Gastroesophageal sphincter (tissue), 4 donors: ENCODE results near the gene BIRC6. TPM values are rescaled to one million over a fixed set of nuclear protein-coding genes. Genes with fewer than 3 reads are reported as not detected.
"Not testable (repeated sequence)": the region's sequence is repeated elsewhere in the genome, so short reads cannot be mapped to it uniquely, and the experiment has no call there.

Source experiments
- ATAC-seq: fragments of 150-250 bp; one replicate; pipeline ENCODE4 v1.9.1; 2016; ENCODE audit warnings: mild to moderate bottlenecking, moderate library complexity
- H3K27ac ChIP-seq, 4 donors: fragments of 200-600 bp; sonication (generic) in 3 of 4; 1 replicate in 3 of 4; 2 replicates in 1 of 4; pipeline ENCODE4 v1.5.1; 2016 to 2019
- H3K27me3 ChIP-seq: fragments of 200-600 bp; sonication (generic); one replicate; pipeline ENCODE4 v1.5.1; 2019
- H3K36me3 ChIP-seq, 2 donors: fragments of 200-600 bp; sonication (generic); one replicate each; pipeline ENCODE4 v1.5.1; 2019; ENCODE audit warnings: control low read depth in 1 of 2
- H3K4me1 ChIP-seq, 3 donors: fragments of 200-600 bp; sonication (generic); 1 replicate in 2 of 3; 2 replicates in 1 of 3; pipeline ENCODE4 v1.5.1; 2016 to 2019; ENCODE audit warnings: control low read depth in 2 of 3
- H3K4me3 ChIP-seq, 2 donors: fragments of 200-600 bp; sonication (generic); one replicate each; pipeline ENCODE4 v1.5.1; 2019; ENCODE audit warnings: mild to moderate bottlenecking in 1 of 2, moderate library complexity in 1 of 2
- H3K9me3 ChIP-seq, 3 donors: fragments of 200-600 bp; sonication (generic); one replicate each; pipeline ENCODE4 v1.5.1; 2017 to 2019; ENCODE audit warnings: control low read depth in 2 of 3
- EP300 ChIP-seq: sonication (generic); formaldehyde crosslinking; IDR thresholded peaks from one replicate; pipeline ENCODE4 v1.6.1; 2017; ENCODE audit warnings: antibody characterized with exemption, mild to moderate bottlenecking
- POLR2A ChIP-seq, 2 donors: fragments of 450-650 bp; IDR thresholded peaks; one replicate each; pipeline ENCODE4 v1.6.1; 2017; ENCODE audit warnings: antibody characterized with exemption in 2 of 2, mild to moderate bottlenecking in 2 of 2, moderate library complexity in 1 of 2
- POLR2AphosphoS5 ChIP-seq: sonication (generic); formaldehyde crosslinking; IDR thresholded peaks from one replicate; pipeline ENCODE4 v1.6.1; 2017; ENCODE audit warnings: antibody characterized with exemption
- WGBS, 2 donors: methylation state at CpG; one replicate each; pipeline ENCODE4 v1.1.5; 2018; ENCODE audit warnings: low coverage in 1 of 2; 5-methylcytosine and 5-hydroxymethylcytosine counted together
- total RNA-seq, 4 donors: library from RNA; depleted of rRNA; stranded (reverse); fragments of >200 nt; gene quantifications; one replicate each; pipeline ENCODE4 v1.1.0, GENCODE V29; 2016
- TF ChIP-seq, protein P1 (sequence below), 4 experiments: fragments of 200-600 bp in 2 of 4; fragments of 450-650 bp in 2 of 4; sonication (generic) in 1 of 4; IDR thresholded peaks; one replicate each; pipeline ENCODE4 v1.5.1; 2017 to 2019; ENCODE audit warnings: antibody characterized with exemption in 4 of 4, mild to moderate bottlenecking in 2 of 4, moderate library complexity in 2 of 4

Gene BIRC6
- total RNA-seq, 4 donors from 2014 or later, result 69.5 to 168 (median 92.7) TPM

DNA sequence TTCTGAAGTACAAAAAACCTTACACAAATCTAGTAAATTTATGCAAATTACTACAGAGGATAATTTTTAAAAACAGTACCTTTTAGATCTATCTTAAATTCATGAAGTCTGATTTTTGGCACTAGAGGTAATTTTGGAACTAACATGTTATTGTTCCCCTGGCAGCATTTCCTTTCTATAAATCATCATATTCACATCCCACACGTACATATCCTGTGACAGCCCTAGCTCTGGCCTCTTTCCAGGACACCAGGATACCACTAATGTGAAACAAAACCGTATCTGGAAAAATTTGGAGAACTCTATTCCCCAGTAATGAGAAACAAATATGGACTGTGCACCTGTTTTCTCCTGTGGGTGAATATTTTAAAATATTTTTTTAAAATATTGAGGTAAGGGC, 14.0 kb upstream of the BIRC6 start:
- no peak for ATAC-seq
- TF ChIP-seq EP300, result no peak
- TF ChIP-seq, protein P1, sequence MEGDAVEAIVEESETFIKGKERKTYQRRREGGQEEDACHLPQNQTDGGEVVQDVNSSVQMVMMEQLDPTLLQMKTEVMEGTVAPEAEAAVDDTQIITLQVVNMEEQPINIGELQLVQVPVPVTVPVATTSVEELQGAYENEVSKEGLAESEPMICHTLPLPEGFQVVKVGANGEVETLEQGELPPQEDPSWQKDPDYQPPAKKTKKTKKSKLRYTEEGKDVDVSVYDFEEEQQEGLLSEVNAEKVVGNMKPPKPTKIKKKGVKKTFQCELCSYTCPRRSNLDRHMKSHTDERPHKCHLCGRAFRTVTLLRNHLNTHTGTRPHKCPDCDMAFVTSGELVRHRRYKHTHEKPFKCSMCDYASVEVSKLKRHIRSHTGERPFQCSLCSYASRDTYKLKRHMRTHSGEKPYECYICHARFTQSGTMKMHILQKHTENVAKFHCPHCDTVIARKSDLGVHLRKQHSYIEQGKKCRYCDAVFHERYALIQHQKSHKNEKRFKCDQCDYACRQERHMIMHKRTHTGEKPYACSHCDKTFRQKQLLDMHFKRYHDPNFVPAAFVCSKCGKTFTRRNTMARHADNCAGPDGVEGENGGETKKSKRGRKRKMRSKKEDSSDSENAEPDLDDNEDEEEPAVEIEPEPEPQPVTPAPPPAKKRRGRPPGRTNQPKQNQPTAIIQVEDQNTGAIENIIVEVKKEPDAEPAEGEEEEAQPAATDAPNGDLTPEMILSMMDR (IDR thresholded peaks at IDR 0.05), result no peak
- no peak for TF ChIP-seq POLR2A (IDR thresholded peaks at IDR 0.05)
- no peak for TF ChIP-seq POLR2AphosphoS5
- Histone ChIP-seq H3K27ac (no peak overlapping the region), H3K36me3 (no peaks in the 10 kb centered on the region), H3K27me3 (no peaks in the 10 kb centered on the region), H3K4me1 (no peaks in the 10 kb centered on the region), H3K9me3 (no peaks in the 10 kb centered on the region), H3K4me3 (no peak overlapping the region)
- WGBS, 2 donors, result 26 to 28% methylated on average over 2 of the region's 2 CpGs

DNA sequence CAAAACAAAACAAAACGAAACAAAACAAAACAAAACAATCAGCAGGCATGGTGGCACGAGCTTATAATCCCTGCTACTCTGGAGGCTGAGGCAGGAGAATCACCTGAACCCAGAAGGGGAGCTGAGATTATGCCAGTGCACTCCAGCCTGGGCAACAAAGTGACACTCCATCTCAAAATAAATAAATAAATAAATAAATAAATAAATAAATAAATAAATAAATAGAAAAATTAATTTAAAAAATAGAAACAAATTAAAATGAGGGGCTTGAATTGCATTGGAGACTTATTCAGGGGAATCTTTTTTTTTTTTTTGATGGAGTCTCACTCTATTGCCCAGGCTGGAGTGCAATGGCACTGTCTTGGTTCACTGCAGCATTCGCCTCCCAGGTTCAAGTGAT, 6.0 kb upstream of the BIRC6 start:
- 100% methylated on average over 1 of the region's 3 CpGs for WGBS, 2 donors
- not testable (repeated sequence) for H3K4me3 ChIP-seq, H3K27ac ChIP-seq, H3K36me3 ChIP-seq, H3K27me3 ChIP-seq, ATAC-seq, H3K9me3 ChIP-seq, H3K4me1 ChIP-seq

DNA sequence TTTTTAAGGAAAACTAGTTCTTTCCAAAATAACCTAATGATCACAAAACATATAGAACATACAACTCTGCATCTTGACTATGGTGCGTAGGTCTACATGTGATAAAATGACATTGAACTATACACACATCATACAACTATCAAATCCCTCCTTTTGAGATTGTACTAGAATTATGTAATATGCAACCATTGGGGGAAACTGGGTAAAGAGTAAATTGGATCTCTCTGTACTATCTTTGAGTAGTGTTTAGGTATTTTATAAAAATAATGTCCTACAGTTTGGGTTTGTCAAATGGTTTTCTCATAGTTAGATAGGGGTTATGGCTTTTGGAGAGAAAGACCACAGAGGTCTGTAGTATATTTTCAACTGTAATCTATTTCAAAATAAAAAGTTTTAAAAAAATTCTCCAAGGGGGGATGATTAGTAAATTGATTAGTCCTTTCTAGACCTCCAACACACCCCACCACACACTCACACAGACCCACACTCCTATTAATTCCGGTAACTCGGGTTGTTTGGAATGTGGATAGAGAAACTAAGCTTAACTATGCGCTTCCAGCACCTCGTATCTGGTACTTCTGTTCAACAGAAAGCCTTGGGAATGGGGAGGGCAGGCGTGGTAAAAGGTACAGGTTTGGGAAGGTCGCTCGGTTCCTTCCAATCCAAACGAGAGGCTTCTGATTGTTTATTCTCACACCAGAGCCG, 695 bp upstream of the BIRC6 start:
- whole genome bisulfite sequencing, 2 donors, result 10 to 18% methylated on average over 5 to 9 of the region's 10 CpGs
- Histone ChIP-seq H3K4me1 (peaks cover 9 to 32% (median 19%) of the 10 kb centered on the region in 3 donors), H3K27me3 (no peaks in the 10 kb centered on the region), H3K9me3 (no peaks in the 10 kb centered on the region), H3K36me3 (no peaks in the 10 kb centered on the region), H3K4me3 (peak overlapping the region; percentile 88 to 99), H3K27ac (peak overlapping the region; percentile 80 to 99 (median 98))
- TF ChIP-seq POLR2A (IDR thresholded peaks at IDR 0.05) (no peak), EP300 (no peak), POLR2AphosphoS5 (no peak)
- TF ChIP-seq, protein P1 (IDR thresholded peaks at IDR 0.05), result no peak
- no peak for ATAC-seq

DNA sequence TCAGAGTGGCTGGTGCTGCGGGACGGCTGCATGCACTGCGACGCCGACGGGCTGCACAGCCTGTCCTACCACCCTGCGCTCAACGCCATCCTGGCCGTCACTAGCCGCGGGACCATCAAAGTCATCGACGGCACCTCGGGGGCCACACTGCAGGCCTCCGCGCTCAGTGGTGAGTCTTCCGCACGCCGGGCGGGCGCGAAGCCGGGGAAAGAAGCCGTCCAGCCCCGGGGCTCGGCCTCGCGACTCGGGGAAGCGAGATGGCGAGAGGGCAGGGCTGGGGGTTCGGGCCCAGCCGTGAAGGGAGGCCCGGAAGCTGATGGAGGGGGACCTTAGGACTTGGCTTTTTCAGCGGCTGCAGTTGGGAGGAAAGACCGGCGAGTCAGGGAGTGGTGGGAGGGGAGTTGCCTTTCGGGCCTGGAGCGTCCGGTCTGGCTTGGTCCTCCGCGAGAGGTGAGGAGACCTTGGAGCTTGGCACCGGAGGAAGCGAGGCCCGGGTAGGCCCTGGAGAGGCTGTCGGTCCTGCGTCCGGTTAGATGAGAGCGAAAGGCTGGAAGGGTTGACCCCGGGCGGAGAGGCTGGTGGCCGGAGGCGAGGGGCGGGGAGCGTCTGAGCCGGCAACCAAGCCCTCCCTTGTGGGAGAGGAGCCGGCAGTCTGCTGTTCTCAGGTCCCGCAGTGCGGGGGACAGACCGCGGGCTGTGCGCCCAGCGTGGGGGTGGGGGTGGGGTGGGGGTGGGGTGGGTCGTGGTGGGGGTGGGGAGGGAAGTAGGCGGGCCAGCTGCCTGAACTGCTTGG, 691 bp downstream of the BIRC6 start:
- WGBS, 2 donors, result no CpG with 5 or more reads among the region's 65 CpGs
- Histone ChIP-seq H3K27me3 (no peaks in the 10 kb centered on the region), H3K4me3 (peak overlapping the region; percentile 88 to 99), H3K4me1 (peaks cover 9 to 43% (median 19%) of the 10 kb centered on the region in 3 donors), H3K9me3 (no peaks in the 10 kb centered on the region), H3K36me3 (no peaks in the 10 kb centered on the region), H3K27ac (peak overlapping the region; percentile 89 to 99 (median 98))
- peak; percentile 17 for ATAC-seq
- TF ChIP-seq POLR2A (IDR thresholded peaks at IDR 0.05) (peak in 1 of 2 donors; percentile 8), POLR2AphosphoS5 (no peak)

DNA sequence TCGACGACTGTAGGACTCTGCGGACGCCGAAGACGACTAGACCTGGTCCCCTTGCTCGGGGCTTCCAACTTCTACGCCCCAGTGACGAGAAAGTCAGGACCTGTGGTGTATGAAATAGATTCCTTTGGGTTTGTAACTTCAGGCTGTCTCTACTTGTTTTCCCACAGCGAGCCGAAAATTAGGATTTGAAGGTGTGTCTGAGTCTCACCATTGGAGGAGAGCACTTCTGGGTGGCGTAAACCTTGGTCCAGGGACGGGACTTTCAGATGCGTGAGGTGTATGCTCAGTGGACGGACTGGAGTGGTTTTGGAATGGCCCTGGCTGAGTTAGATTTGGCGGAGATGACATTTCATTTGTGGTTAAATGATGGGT, 1.3 kb downstream of the BIRC6 start:
- WGBS, 2 donors, result 4 to 13% methylated on average over 3 to 11 of the region's 16 CpGs
- Histone ChIP-seq H3K9me3 (no peaks in the 10 kb centered on the region), H3K27me3 (no peaks in the 10 kb centered on the region), H3K4me1 (peaks cover 9 to 48% (median 19%) of the 10 kb centered on the region in 3 donors), H3K27ac (peak overlapping the region; percentile 89 to 99 (median 98)), H3K36me3 (no peaks in the 10 kb centered on the region), H3K4me3 (peak overlapping the region; percentile 88 to 99)
- TF ChIP-seq POLR2A (IDR thresholded peaks at IDR 0.05) (no peak), POLR2AphosphoS5 (no peak), EP300 (no peak)
- TF ChIP-seq, protein P1 (IDR thresholded peaks at IDR 0.05), result no peak
- ATAC-seq, result no peak

DNA sequence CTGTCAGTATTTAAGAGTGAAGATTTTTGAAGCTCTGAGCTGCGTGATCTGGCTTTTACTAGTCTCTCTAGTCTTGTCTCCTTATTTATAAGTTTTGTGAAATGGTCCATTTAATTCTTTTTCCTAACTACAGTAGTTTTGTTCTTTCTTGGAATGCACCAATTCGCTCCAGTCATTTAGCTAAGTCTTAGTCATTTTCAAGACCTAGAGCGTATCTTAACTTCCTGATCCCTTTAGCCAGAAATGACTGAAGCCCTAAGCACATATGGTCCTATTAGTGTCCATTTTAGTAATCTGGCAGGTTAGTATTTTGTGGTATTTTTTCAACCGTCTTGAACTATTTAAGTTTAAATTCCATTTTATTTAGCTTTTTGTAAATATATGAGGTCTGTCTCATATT, 3.6 kb downstream of the BIRC6 start:
- H3K27ac ChIP-seq, result peak overlapping the region in 3 of 4 donors; percentile 40 to 99 (median 98)
- no peak for TF ChIP-seq POLR2AphosphoS5
- TF ChIP-seq POLR2A (IDR thresholded peaks at IDR 0.05), result no peak
- TF ChIP-seq, protein P1 (IDR thresholded peaks at IDR 0.05), result no peak
- TF ChIP-seq EP300, result no peak
- peaks cover 12 to 72% (median 22%) of the 10 kb centered on the region in 3 donors for H3K4me1 ChIP-seq

DNA sequence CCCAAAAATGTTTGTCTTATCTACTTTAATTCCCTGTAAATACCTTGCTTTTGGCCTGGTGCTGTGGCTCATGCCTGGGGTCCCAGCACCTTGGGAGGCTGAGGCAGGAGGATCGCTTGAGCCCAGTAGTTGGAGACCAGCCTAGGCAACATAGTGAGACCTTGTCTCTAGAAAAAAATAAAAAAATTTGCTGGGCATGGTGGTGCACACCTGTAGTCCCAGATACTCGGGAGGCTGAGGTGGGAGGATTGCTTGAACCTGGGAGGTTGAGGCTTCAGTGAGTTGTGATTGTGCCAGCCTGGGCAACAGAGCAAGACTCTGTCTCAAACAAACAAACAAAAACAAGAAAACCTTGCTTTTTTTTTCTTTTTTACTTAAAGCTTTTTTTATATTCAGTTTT, 6.2 kb downstream of the BIRC6 start:
- 93 to 100% methylated on average over 1 to 2 of the region's 2 CpGs for WGBS, 2 donors
- ATAC-seq, H3K9me3 ChIP-seq, H3K27me3 ChIP-seq, H3K36me3 ChIP-seq, H3K27ac ChIP-seq, H3K4me3 ChIP-seq: not testable (repeated sequence)
- peaks cover 12 to 97% (median 22%) of the 10 kb centered on the region in 3 donors for H3K4me1 ChIP-seq

More for the DNA sequence above, 3.6 kb downstream of the BIRC6 start:
- 36 to 42% methylated on average over 4 of the region's 4 CpGs for WGBS, 2 donors
- no peak for ATAC-seq
- H3K4me3 ChIP-seq, result no peak overlapping the region
- H3K27me3 ChIP-seq, result no peaks in the 10 kb centered on the region
- no peaks in the 10 kb centered on the region for H3K9me3 ChIP-seq
- no peaks in the 10 kb centered on the region for H3K36me3 ChIP-seq
